GM10266 (cell line): ENCODE measurements around the gene SENP7.
A peak's percentile ranks its signal among the peaks of the same experiment; 100 is the strongest.

Experiments used
- DNase-seq: peaks from one replicate; pipeline ENCODE4 v3.0.0; 2012; ENCODE audit errors: extremely low spot score
- TF ChIP-seq, protein P1 (sequence below): IDR thresholded peaks from 2 replicates; pipeline ENCODE4 v1.5.1; 2012; ENCODE audit warnings: mild to moderate bottlenecking, low read depth; ENCODE audit not compliant: control insufficient read depth, insufficient read depth; ENCODE audit errors: missing control alignments

Gene SENP7

DNA sequence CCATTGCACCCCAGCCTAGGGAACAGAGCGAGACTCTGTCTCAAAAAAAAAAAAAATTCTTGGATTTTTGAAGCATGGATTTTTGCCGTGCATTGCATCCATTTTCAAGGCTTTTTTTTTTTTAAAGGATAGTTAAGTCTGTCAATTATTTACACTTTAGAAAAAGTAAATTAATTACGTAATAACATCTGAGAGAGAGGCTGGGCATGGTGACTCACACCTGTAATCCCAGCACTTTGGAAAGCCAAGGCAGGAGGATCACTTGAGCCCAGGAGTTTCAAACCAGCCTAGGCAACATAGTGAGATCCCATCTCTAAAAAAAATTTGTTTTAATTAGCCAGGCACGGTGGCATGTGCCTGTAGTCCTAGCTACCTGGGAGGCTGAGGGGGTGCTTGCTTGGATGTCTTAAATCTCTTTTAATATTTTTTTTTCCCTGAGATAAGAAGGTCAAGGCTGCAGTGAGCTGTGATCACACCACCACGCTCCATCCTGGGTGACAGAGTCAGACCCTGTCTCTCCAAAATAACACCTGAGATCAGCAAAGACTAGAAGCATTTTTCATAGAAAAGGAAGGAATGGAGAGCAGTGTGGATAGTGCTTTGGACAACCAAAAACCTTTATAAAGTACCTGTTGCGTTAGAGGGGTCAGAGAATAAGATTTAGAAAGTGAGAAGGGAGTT lies 6.8 kb upstream of the SENP7 start:
- TF ChIP-seq, protein P1, sequence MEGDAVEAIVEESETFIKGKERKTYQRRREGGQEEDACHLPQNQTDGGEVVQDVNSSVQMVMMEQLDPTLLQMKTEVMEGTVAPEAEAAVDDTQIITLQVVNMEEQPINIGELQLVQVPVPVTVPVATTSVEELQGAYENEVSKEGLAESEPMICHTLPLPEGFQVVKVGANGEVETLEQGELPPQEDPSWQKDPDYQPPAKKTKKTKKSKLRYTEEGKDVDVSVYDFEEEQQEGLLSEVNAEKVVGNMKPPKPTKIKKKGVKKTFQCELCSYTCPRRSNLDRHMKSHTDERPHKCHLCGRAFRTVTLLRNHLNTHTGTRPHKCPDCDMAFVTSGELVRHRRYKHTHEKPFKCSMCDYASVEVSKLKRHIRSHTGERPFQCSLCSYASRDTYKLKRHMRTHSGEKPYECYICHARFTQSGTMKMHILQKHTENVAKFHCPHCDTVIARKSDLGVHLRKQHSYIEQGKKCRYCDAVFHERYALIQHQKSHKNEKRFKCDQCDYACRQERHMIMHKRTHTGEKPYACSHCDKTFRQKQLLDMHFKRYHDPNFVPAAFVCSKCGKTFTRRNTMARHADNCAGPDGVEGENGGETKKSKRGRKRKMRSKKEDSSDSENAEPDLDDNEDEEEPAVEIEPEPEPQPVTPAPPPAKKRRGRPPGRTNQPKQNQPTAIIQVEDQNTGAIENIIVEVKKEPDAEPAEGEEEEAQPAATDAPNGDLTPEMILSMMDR = no peak
- DNase-seq = no peak

DNA sequence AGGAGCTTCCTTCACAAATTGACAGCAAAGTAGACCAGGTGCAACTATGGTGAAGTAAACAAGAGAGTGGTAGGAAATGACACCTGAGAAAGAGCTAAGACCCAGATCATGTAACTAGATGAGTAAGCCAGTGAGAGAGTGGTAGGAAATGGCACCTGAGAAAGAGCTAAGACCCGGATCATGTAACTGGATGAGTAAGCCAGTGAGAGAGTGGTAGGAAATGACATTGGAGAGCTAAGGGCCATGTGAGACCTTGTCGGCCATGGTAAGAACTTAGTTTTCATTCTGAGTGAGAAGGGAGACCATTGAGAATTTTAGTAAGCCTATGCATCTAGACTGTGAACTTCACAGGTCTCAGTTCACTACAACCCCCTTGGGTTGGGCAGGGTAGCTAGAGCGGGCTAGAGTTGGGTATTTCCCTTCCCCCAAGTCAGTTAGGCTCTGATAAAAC lies 5.4 kb upstream of the SENP7 start:
- TF ChIP-seq, protein P1 = no peak
- DNase-seq = peak; percentile 59

DNA sequence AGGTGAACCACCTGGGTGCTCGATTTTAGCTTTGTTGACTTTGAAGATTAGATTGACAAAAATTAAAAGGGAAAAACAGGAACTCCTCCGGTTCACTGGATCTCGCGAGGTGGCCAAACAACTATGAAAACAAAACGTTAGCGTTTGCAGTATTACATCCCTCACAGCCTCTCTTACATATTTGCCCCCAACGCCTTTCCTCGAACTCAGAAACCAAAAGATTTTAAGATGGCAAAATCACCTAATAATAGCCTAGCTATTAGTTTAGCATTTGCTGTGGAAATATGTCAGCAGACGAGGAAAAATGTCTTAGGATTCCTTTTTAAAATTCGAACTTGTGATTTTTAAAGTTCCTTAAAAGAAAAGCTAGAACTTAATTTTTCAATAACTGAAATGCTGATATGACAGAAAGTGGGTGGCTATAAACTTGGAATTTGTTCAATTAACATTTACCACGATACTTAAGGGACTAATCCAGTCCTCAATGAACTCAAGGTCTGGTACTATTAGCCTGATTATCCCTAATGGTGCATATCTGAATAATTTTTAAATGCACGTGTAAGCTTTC lies 491 bp upstream of the SENP7 start:
- TF ChIP-seq, protein P1 = no peak
- DNase-seq = peak; percentile 58

DNA sequence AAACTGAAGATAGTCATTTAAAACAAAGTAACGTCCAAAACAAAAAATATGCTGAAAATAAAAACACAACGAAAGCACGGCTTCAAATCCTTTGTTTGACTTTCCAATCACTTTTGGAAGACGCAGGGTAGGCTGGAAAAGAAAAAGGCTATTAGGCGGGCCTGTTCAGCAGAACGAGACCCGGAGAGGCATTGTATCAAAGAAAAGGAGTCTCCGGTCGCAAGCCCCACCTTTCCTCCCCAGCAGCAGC lies 691 bp downstream of the SENP7 start:
- DNase-seq = no peak
- TF ChIP-seq, protein P1 = no peak

DNA sequence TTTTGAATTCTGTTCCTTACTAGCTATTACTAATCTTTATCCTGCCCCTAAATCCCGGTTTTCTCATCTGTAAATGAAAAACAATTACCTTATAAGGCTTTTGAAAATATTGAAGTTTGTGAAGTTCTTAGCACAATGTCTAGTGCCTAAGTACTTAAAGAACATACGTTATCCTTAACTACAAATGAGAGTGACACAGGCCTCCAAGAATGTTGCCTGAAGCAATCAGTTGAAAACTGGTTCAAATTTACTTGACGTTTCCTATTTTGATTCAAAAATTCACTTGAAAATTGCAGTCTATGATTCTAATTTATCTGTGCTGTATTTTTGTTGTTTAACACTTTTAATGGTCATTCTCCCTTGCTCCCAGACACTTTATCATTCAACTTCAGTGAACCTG lies 3.2 kb downstream of the SENP7 start:
- no peak for DNase-seq
- TF ChIP-seq, protein P1 = no peak

DNA sequence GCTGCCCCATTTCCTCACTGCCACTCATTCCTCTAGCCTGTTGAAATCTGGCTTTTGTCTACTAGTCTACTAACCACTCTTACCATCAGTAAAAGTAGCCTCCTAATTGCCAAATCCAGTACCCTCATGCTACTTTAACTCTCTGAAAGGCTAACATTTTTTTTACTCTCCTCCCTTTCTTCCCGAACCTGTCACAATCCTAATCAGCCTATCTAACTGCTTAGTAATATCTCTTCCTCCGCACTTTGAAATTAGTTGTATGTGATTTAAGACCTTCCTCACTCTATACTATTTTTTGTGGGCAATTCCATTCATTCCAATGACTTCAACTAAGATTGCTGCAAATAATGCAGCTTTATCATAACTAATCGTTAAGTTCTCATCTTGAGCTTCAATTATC lies 3.7 kb downstream of the SENP7 start:
- no peak for DNase-seq
- TF ChIP-seq, protein P1 = no peak

DNA sequence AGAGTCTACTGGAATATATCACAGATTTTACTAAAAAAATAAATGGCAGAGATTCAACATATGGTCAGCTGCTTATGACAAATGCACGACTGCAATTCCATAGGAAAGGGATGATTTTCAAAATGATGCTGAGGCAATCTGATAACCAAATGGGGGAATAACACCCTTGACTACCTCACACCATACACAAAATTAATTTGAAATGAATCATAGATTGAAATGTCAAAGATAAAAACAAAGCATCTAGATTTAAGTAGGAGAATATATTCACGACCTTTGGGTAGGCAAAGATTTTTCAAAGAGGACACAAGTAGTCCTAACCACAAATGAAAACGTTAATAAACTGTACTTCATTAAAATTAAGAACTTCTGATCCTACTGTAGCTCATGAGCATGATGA lies 11.2 kb downstream of the SENP7 start:
- no peak for DNase-seq
- TF ChIP-seq, protein P1 = no peak
